LNCaP clone FGC (cell line): ENCODE data around the gene ISYNA1.

Experiments used
- DNase-seq: peaks from one replicate; pipeline ENCODE4 v3.0.0-alpha.2; 2011; ENCODE audit warnings: low read depth
- H3K4me3 ChIP-seq: 2 replicates; pipeline ENCODE4 v1.5.1; 2011; ENCODE audit warnings: mild to moderate bottlenecking, low read depth, low read length, control low read depth
- TF ChIP-seq, protein P1 (sequence below): IDR thresholded peaks from 2 replicates; pipeline ENCODE4 v1.5.1; 2012; ENCODE audit warnings: mild to moderate bottlenecking; ENCODE audit not compliant: control insufficient read depth, insufficient read depth; ENCODE audit errors: extremely low read depth

ISYNA1 gene

DNA sequence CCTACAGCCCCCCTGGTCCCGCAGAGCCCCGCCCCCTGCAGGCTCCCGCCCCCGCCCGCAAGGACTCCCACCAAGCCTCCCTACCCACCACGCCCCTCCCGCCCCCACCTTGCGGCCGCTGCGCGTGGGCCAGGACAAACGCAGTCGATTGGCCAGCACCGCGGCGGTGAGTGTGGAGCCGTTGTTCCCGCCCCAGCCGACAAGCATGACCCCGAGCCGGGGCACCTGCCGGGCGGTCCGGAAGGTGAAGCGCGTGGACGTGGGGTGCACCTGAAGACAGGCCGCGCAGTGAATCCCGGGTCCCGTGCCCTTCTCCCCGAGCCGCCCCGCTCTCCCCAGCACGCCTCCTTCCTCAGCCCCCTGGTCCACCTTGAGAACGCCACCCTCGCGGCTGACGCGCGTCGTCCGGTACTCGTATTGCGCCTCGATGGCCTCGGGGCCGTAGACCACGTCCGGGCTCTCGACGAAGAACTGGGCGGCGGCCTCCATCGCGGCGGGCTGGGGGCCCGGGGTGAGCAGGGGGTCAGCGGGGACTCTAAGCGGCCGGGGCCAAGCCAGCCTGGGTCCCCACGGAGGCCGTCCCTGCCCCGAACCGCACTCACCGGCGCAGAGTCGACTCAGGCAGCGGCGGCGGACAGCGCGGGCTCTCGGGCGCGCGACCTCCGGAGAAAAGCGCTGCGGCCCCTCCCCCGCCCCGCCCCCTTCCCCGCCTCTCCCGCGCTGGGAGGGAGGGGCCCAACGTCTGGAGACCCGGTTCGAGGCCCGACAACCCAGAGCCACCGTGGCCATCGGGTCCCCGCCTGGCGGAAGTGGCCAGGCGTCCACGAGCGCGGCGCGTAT lies at the start of gene ISYNA1:
Gene ISYNA1 (minus strand): TSS at position 643 of the 840 bp plus-strand sequence. CDS start 154 bp downstream, at position 489.
- no peak for DNase-seq
- H3K4me3 ChIP-seq, result peak within 1 kb of the TSS; percentile 64
- TF ChIP-seq, protein P1, sequence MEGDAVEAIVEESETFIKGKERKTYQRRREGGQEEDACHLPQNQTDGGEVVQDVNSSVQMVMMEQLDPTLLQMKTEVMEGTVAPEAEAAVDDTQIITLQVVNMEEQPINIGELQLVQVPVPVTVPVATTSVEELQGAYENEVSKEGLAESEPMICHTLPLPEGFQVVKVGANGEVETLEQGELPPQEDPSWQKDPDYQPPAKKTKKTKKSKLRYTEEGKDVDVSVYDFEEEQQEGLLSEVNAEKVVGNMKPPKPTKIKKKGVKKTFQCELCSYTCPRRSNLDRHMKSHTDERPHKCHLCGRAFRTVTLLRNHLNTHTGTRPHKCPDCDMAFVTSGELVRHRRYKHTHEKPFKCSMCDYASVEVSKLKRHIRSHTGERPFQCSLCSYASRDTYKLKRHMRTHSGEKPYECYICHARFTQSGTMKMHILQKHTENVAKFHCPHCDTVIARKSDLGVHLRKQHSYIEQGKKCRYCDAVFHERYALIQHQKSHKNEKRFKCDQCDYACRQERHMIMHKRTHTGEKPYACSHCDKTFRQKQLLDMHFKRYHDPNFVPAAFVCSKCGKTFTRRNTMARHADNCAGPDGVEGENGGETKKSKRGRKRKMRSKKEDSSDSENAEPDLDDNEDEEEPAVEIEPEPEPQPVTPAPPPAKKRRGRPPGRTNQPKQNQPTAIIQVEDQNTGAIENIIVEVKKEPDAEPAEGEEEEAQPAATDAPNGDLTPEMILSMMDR, result no peak

GRCh38 chr19:18486746-18487145 lies 48.8 kb upstream of the ISYNA1 start:
- no peak overlapping the region for H3K4me3 ChIP-seq
- TF ChIP-seq, protein P1, result no peak
- DNase-seq, result no peak

GRCh38 chr19:18484992-18485391 lies 47.1 kb upstream of the ISYNA1 start:
- no peak for DNase-seq
- TF ChIP-seq, protein P1, result no peak
- no peak overlapping the region for H3K4me3 ChIP-seq

- no peak for DNase-seq
- H3K4me3 ChIP-seq, result no peak overlapping the region
- TF ChIP-seq, protein P1, result no peak
Observed at GRCh38 chr19:18483119-18483890, 45.4 kb upstream of the ISYNA1 start.

DNA sequence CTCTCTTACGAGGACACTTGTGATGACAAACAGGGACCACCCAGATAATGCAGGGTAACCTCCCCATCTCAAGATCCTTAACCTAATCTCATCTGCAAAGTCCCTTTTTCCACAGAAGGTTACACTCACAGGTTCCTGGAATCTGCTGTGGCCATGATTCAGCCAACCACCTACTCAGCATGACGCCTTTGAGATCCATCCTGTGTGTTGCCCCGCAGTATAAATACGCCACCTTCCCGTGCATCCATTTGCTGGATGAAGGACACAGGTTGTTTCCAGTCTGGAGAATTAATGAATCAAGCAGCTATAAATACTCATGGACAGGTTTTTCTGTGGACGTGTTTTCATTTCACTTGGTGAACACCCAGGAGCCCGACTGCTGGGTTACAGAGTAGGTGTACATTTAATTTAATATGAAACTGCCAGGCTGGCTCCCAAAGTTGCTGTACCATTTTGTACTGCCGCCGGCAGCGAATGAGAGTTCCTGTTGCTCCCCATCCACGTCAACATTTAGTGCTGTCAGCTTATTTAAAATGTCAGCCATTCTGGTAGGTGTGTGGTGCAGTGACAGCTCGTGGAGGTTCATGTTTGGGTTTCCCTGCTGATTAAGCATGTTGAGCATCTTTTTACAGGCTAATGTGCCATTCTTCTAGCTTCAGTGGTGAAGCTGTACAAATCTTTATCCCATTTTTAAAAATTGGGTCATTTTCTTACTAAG lies 43.7 kb upstream of the ISYNA1 start:
- no peak for DNase-seq
- TF ChIP-seq, protein P1, result no peak
- no peak overlapping the region for H3K4me3 ChIP-seq

- no peak for DNase-seq
- TF ChIP-seq, protein P1, result no peak
- H3K4me3 ChIP-seq, result no peak overlapping the region
Observed at GRCh38 chr19:18480006-18480691, 42.2 kb upstream of the ISYNA1 start.
